GM23248 (cell line): Measurements from ENCODE around the gene NUDCD3. TPM values are rescaled to one million over a fixed set of nuclear protein-coding genes. Genes with fewer than 3 reads are reported as not detected.

Experiments
- DNase-seq: peaks from one replicate; pipeline ENCODE4 v3.0.0-alpha.2; 2015
- H2AFZ ChIP-seq: fragments of 200-600 bp; sonication (generic); 2 replicates; pipeline ENCODE4 v1.6.1; 2016; ENCODE audit warnings: antibody characterized with exemption
- H3F3A ChIP-seq: fragments of 200-600 bp; sonication (generic); 2 replicates; pipeline ENCODE4 v1.6.1; 2016; ENCODE audit warnings: mild to moderate bottlenecking, antibody characterized with exemption, mixed run types; ENCODE audit not compliant: insufficient read depth
- H3K27ac ChIP-seq: fragments of 200-600 bp; sonication (generic); 2 replicates; pipeline ENCODE4 v1.5.1; 2016; ENCODE audit warnings: mild to moderate bottlenecking
- H3K27me3 ChIP-seq: fragments of 200-600 bp; sonication (generic); replicated peaks from 2 replicates; pipeline ENCODE4 v1.6.1; 2016; ENCODE audit warnings: mild to moderate bottlenecking; ENCODE audit not compliant: insufficient read depth
- H3K36me3 ChIP-seq: fragments of 200-600 bp; sonication (generic); 2 replicates; pipeline ENCODE4 v1.6.1; 2016; ENCODE audit warnings: low read depth, mild to moderate bottlenecking
- H3K4me1 ChIP-seq: fragments of 200-600 bp; sonication (generic); 2 replicates; pipeline ENCODE4 v1.6.1; 2016; ENCODE audit warnings: mild to moderate bottlenecking; ENCODE audit not compliant: insufficient read depth
- H3K4me2 ChIP-seq: fragments of 200-600 bp; sonication (generic); one replicate; pipeline ENCODE4 v1.6.1; 2016; ENCODE audit warnings: mild to moderate bottlenecking; ENCODE audit not compliant: unreplicated experiment
- H3K4me3 ChIP-seq: fragments of 200-600 bp; sonication (generic); 2 replicates; pipeline ENCODE4 v1.5.1; 2016; ENCODE audit warnings: mild to moderate bottlenecking
- H3K79me2 ChIP-seq: fragments of 200-600 bp; sonication (generic); 2 replicates; pipeline ENCODE4 v1.6.1; 2016; ENCODE audit warnings: mild to moderate bottlenecking; ENCODE audit not compliant: insufficient read depth
- H3K9ac ChIP-seq: fragments of 200-600 bp; sonication (generic); 2 replicates; pipeline ENCODE4 v1.6.1; 2016; ENCODE audit warnings: mild to moderate bottlenecking
- H3K9me2 ChIP-seq: fragments of 200-600 bp; sonication (generic); 2 replicates; pipeline ENCODE4 v1.6.1; 2016; ENCODE audit warnings: mixed run types, mild to moderate bottlenecking, moderate library complexity; ENCODE audit not compliant: insufficient read depth
- H3K9me3 ChIP-seq: fragments of 200-600 bp; sonication (generic); one replicate; pipeline ENCODE4 v1.6.1; 2017; ENCODE audit warnings: low read depth
- H4K20me1 ChIP-seq: fragments of 200-600 bp; sonication (generic); 2 replicates; pipeline ENCODE4 v1.6.0; 2016; ENCODE audit not compliant: insufficient read depth
- EZH2 ChIP-seq: fragments of 200-600 bp; sonication (generic); IDR thresholded peaks from 2 replicates; pipeline ENCODE4 v1.6.1; 2018; ENCODE audit warnings: antibody characterized with exemption, mild to moderate bottlenecking; ENCODE audit not compliant: insufficient read depth, poor library complexity, severe bottlenecking
- EZH2phosphoT487 ChIP-seq: fragments of 200-600 bp; sonication (generic); IDR thresholded peaks from 2 replicates; pipeline ENCODE4 v1.6.1; 2018; ENCODE audit warnings: antibody characterized with exemption, moderate library complexity, mild to moderate bottlenecking, low read depth; ENCODE audit not compliant: insufficient read depth
- WGBS, 2 experiments: methylation state at CpG; one replicate each; pipeline ENCODE4 v1.1.6; 2015 to 2017; ENCODE audit warnings: low lambda C conversion rate in 2 of 2, low coverage in 1 of 2; ENCODE audit errors: missing lambda C conversion rate in 2 of 2; 5-methylcytosine and 5-hydroxymethylcytosine counted together
- in situ Hi-C: fragments of 300-500 bp; cut with MboI; formaldehyde crosslinking; loops from 2 replicates; pipeline ENCODE4 v1.15.0; 2020
- polyA plus RNA-seq: library from polyadenylated mRNA; unstranded; fragments of >200 nt; fragmentation: Nextera tagmentation; extraction: Ambion mirVana; gene quantifications from 2 replicates; pipeline ENCODE4 v1.2.1, GENCODE V29; 2016
- total RNA-seq: library from RNA; depleted of rRNA; stranded (reverse); fragments of >200 nt; shearing (Covaris generic); gene quantifications from 2 replicates; pipeline ENCODE4 v1.2.3, GENCODE V29; 2014

Gene NUDCD3
- total and polyA plus RNA-seq, 2 experiments from 2014 or later, result 56.7 to 79.1 TPM

DNA sequence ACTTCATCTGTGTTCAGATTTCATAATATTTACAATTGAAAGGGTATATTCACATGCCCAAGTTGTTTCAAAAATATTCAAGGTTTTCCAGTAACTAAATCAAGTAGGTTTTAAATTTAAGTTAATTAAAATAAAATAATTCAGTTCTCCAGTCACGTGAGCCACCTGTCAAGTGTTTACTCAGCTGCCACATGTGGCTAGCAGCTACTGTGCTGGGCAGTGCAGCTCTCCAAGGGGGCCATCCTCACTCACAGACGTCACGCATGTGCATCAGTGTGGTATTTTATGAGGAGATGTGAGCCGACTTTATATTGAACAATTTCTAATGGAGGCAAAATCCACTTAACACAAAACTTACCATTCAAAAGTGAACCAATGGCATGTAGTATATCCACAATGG is 95.4 kb downstream of the NUDCD3 start:
- TF ChIP-seq EZH2phosphoT487, result no peak
- no peak for TF ChIP-seq EZH2
- DNase-seq, result no peak
- H3K4me1 ChIP-seq, result no peaks in the 10 kb centered on the region
- H3K9me3 ChIP-seq, result no peaks in the 10 kb centered on the region
- no peaks in the 10 kb centered on the region for H3F3A ChIP-seq
- no peaks in the 10 kb centered on the region for H3K27me3 ChIP-seq
- in situ Hi-C loops, result no loop called here
- no peak overlapping the region for H3K9ac ChIP-seq
- 73 to 76% methylated on average over 4 of the region's 4 CpGs for WGBS, 2 experiments
- peaks cover 7% of the 10 kb centered on the region; the same call in 1 of the 2 replicates for H3K36me3 ChIP-seq
- peaks cover 23% of the 10 kb centered on the region for H3K79me2 ChIP-seq
- H3K27ac ChIP-seq, result no peak overlapping the region
- H2AFZ ChIP-seq, result no peak overlapping the region
- H4K20me1 ChIP-seq, result no peaks in the 10 kb centered on the region
- H3K4me3 ChIP-seq, result no peak overlapping the region
- no peaks in the 10 kb centered on the region for H3K9me2 ChIP-seq
- no peak overlapping the region for H3K4me2 ChIP-seq

DNA sequence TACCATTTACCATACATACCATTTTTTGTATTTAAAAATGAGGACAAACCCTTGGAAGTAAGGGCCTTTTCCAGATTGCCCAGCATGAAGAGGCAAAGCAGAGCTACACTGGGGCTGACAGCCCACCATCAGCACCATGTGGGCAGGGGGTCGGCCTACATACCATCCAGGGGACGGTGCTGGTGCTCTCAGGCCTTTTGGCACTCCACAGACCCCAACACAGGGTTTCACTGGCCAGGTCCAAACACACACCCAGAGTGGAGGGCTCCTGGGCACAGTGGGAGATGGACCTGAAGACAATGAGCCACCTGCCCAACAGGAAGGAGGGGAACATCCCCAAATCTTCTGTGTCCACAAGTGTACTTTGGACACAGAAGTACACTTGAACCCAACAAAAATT is 95.8 kb downstream of the NUDCD3 start:
- no peak overlapping the region for H3K9ac ChIP-seq
- H3K36me3 ChIP-seq, result peaks cover 7% of the 10 kb centered on the region
- H3K79me2 ChIP-seq, result peaks cover 23% of the 10 kb centered on the region
- H3K4me1 ChIP-seq, result no peaks in the 10 kb centered on the region
- H2AFZ ChIP-seq, result no peak overlapping the region
- WGBS, 2 experiments, result 95 to 100% methylated on average over 2 of the region's 2 CpGs
- in situ Hi-C loops, result no loop called here
- no peak overlapping the region for H3K27ac ChIP-seq
- no peaks in the 10 kb centered on the region for H3K27me3 ChIP-seq
- H3K4me3 ChIP-seq, result no peak overlapping the region
- TF ChIP-seq EZH2phosphoT487 (no peak), EZH2 (no peak)
- H4K20me1 ChIP-seq, result no peaks in the 10 kb centered on the region
- H3K4me2 ChIP-seq, result no peak overlapping the region
- H3K9me2 ChIP-seq, result no peaks in the 10 kb centered on the region
- no peak for DNase-seq
- no peaks in the 10 kb centered on the region for H3F3A ChIP-seq
- no peaks in the 10 kb centered on the region for H3K9me3 ChIP-seq

DNA sequence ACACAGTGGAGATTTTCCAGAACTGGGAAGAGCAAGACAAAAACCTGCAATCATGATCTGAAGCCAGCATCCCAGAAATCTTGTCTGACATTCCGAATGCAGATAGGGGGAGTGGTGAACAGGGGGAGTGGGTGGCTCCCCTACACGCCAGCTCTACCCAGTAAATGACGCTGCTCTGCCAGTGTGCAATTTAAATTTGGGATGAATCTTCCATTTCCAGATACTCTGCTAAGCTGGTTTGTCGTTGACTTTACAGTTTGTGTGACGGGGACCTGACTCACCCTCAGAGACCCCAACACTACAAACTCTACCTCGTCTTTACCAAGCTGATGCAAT is 96.4 kb downstream of the NUDCD3 start:
- Histone ChIP-seq H2AFZ (no peak overlapping the region), H3K36me3 (peaks cover 7% of the 10 kb centered on the region), H3K27me3 (no peaks in the 10 kb centered on the region), H3K4me2 (no peak overlapping the region), H3K4me3 (no peak overlapping the region), H4K20me1 (no peaks in the 10 kb centered on the region), H3K9ac (no peak overlapping the region), H3F3A (no peaks in the 10 kb centered on the region), H3K9me3 (no peaks in the 10 kb centered on the region), H3K4me1 (no peaks in the 10 kb centered on the region), H3K9me2 (no peaks in the 10 kb centered on the region), H3K27ac (no peak overlapping the region), H3K79me2 (peaks cover 23% of the 10 kb centered on the region)
- 87 to 97% methylated on average over 6 of the region's 6 CpGs for WGBS, 2 experiments
- TF ChIP-seq EZH2phosphoT487, result no peak
- TF ChIP-seq EZH2, result no peak
- DNase-seq, result no peak
- in situ Hi-C loops, result no loop called here

DNA sequence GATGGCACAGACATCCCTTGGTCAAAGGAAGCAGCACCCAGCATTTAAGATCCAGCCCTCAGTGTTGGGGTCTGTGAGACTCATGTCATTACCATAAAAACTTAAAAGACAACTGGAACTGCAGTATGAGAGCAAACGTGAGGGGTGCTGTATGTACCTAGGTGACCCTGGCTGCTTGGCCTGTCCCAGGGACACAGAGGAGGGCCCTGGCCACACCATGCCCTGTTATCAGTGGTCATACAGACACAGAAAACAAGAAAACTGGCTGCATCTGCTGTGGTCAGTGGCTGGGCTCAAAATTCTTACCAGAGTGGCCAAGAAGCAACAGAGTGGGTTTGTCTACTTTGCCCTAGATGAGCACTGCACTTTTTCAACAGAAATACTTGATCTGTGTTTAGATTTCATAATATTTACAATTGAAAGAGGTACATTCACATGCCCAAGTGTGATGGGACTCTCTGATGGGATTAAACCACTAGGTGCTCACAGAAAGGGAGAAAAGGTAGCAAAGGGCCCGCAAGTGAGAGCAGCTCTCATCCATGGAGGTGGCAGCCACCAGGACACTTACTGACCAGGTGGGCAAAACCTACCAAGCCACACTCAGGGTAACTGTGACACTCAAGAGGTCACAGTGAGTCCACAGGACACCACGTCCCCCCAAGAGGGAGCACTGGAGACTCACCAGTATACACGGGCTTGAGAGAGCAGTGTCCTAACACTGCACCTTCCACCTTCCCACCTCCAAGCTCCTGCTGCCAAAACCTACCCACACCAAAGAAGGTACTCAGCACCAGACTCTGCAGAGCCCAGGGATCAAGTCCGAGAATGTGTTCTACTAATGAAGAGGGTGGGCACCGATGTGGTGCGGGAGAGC is 97.0 kb downstream of the NUDCD3 start:
- no peak for DNase-seq
- 95 to 97% methylated on average over 7 of the region's 7 CpGs for WGBS, 2 experiments
- Histone ChIP-seq H3K4me2 (no peak overlapping the region), H3K27ac (no peak overlapping the region), H3K79me2 (peaks cover 21% of the 10 kb centered on the region), H3K9me3 (no peaks in the 10 kb centered on the region), H3K36me3 (peaks cover 7% of the 10 kb centered on the region), H2AFZ (no peak overlapping the region), H3K4me1 (no peaks in the 10 kb centered on the region), H4K20me1 (no peaks in the 10 kb centered on the region), H3K4me3 (no peak overlapping the region), H3K9ac (no peak overlapping the region), H3F3A (no peaks in the 10 kb centered on the region), H3K27me3 (no peaks in the 10 kb centered on the region), H3K9me2 (no peaks in the 10 kb centered on the region)
- TF ChIP-seq EZH2phosphoT487 (no peak), EZH2 (no peak)
- in situ Hi-C loops, result no loop called here
